CD4-positive, alpha-beta T cell treated with Interleukin-4 for 4 hours (primary cell): ENCODE data around the gene MNAT1.
A peak's percentile ranks its signal among the peaks of the same experiment; 100 is the strongest.
"Not testable (repeated sequence)": the region's sequence is repeated elsewhere in the genome, so short reads cannot be mapped to it uniquely, and the experiment has no call there.

Experiments
- DNase-seq: peaks from one replicate; pipeline ENCODE4 v3.0.0-alpha.2; 2020

MNAT1 gene

DNA sequence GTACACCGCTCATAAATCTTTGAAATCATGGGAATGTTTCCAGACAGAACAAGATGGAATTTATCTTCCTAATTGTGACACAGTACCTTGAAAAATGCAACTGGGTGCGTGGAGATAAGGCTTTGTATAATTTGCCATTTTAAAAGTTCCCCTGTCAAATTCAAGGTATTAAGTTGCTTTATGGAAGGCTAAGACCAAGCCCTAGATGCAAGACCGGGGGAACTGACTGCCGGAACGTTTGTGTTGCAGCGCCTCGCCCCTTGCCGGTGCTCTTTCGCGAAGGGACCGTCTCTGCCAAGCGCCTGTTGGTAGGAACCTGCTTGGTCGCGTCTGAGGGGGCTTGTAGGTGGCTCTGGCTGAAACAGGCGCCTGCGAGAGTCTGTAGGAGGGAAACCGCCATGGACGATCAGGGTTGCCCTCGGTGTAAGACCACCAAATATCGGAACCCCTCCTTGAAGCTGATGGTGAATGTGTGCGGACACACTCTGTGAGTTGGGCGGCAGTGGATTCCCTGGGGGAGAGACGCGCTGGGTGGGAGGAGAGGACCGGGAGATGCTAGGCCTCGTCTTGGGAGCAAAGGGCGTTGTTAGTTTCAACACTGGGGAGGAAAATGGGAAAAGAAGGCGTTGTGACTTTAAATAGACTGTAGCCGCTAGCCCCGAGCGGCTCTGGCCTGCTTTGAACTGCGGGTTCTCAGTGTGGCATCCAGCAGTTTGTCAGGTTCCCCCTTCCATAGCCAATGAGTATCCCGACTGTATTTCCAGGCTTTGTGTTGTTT lies at the start of gene MNAT1:
TSS of gene MNAT1 (plus strand) at position 297 of the 778 bp plus-strand sequence. CDS start at position 399, 102 bp downstream.
- DNase-seq = peak; percentile 72

DNA sequence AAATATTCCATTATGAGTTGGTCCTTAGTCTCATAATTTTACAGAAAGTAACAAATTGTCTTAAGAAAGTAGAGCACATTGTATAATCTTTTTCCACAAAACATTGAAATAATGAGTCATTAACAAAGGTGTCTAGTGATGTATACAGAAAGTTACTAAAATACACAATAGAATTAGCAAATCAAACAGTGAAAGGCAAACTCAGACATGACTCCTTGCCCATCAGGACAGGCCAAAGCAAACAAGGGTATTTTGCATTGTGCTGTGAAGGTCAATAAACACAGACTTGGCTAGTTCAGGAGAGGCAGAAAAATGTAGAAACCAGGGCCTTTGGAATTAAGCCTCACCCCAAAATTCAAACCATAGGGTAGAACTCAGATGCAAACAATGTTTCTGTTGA lies 47.7 kb upstream of the MNAT1 start:
- no peak for DNase-seq

DNA sequence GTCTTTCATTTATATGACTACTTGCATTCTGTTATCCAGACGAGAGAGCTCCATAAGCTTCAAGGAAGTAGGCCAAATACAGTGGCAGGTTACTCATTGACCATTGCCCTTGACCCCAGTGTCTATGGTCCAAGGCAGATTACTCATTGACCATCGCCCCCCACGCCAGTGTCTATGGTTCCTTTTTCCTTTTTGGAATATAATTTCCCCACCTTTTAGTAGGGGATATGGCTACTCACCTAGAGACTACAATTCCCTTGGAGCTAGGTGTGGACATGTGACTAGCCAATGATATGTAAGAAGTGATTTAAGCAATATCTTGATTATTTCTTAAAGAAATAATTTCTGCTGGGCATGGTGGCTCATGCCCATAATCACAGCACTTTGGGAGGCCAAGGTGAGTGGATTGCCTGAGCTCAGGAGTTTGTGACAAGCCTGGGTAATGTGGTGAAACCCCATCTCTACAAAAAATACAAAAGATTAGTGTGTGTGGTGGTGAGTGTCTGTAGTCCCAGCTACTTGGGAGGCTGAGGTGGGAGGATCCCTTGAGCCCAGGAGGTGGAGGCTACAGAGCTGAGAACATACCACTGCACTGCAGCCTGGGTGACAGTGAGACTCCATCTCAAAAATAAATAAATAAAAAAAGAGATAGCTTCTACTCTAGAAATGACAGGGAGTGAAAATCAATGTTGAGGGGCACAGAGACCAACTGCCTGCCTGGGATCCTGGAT lies 43.0 kb upstream of the MNAT1 start:
- no peak for DNase-seq

DNA sequence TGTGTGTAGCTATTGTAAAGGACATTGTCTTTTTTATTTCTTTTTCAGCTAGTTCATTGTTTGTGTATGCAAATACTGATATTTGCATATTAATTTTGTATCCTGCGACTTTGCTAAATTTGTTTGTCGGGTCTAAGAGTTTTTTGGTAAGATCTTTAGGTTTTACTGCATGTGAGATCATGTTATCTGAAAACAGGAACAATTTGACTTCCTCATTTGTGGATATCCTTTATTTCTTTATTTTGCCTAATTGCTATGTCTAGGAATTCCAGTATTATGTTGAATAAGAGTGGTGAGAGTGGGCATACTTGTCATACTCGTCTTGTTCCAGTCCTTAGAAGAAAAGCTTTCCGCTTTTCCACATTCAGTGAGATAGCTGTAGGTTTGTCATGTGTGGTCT lies 39.2 kb upstream of the MNAT1 start:
- no peak for DNase-seq

DNA sequence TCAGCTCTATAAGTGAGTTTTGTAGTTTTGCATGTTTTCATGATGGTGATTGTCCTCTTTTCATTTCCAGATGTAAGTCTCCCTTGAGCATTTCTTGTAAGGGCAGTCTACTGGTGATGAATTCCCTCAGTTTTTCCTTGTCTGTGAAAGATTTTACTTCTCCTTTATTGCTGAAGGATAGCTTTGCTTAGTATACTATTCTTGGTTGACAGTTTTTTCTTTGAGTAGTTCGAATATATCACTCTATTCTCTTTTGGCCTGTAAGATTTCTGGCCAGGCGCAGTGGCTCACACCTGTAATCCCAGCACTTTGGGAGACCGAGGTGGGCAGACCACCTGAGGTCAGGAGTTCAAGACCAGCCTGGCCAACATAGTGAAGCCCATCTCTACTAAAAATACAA lies 34.0 kb upstream of the MNAT1 start:
- no peak for DNase-seq

DNA sequence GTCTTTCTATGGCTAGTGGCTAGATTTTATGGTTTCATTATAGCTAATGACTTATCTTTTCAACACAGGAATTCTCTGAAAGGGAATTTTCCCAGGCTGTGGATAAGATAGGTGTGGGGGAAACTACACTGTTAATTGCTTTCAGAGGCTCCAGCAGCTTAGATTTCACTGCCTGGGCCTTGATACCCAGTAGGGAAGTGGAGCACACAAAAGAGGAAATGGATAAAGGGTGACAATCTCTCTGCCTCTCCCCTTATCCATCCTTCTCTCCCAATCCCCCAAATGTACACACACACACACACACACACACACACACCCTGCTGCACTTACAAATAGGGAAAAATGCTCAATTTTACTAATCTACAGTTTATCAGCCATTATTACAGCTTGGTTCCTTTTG lies 29.5 kb upstream of the MNAT1 start:
- no peak for DNase-seq

DNA sequence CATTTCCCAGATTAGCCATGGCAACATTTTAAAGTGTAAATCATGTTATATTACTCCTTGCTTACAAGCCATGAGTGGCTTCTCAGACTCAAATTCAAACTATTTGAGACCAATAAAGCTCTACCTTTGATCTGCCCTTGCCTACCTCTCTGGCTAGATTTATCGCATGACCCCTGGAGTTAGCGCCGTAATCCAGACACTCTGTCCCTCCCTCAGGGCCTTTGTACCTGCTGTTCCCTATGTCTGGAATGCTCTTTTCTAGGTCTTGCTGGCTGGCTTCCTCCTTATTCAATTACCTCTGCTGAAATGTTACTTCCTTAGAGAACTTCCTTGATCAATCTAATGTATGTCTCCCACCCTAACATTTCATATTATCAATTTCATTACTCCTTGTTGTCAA lies 26.7 kb upstream of the MNAT1 start:
- no peak for DNase-seq

DNA sequence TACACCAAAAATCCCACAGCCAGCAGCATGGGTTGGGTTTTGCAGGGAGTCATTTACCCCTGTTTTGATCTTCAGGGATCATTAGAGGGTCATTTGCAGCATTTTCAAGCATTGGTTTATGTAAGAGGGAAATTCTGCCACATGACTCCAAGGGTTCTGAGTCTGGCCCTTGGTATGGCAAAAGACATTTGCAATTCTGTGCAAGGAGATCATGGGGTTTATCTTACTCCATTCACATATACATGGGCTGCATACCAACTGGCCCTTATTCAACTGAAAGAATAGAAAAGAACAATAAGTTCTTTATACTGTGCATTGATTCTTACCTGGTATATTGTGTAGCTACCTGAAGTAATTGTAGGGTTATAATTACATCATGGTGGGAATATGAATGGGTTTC lies 24.1 kb upstream of the MNAT1 start:
- no peak for DNase-seq

DNA sequence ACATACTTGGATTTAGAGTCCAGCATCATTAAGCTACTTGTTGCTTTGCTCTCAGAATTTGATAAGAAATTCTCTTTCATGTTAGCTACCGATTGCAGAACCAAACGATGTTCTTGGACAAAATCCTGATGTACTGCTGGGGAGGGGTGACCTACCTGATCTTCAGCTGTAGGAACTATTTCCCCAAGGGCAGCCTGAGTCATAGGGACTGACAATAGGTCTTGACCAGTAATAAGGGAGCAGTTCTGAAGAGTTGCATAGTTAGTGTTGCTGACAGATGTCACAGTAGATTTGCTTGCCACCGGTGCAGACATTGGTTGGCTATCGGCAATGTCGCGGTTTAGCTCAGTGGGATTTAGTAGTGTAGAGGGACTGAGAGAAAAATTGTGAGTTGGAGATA lies 21.0 kb upstream of the MNAT1 start:
- DNase-seq = no peak

DNA sequence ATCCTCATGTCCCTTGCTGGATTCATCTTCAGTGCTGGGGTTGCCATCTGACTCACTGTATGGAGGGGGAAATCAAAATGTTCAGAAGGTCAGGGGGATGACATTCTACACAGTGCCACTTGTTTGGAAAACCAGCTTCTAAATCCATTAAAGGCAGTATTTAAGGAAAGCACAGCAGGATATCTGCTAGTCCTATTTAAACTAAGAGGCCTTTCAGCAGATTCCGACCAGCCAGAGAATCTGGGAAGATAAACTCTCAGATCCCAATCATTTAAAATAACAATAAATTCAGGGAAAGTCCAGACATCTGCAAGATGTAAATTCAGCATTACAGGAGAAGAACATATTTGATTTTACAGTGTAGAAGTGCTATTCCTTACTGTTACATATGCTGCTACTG lies 14.2 kb upstream of the MNAT1 start:
- no peak for DNase-seq

DNA sequence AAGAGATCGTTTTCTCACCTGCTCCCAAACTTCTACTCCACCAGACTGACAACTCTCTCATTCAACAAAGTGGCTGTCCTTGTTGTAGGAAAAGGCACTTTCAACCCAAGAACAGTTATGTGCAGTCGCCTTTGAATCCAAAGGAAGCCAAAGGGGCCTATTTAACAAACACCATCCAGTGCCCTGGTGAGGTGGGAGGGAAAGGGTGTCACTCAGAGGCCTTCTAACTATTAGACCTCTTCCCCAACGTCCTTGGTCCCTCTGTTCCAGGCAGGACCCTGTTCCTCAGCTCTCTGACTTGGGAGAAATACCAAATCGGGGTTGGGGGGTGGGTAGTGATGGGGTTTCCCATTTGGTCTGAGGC lies 13.6 kb upstream of the MNAT1 start:
- no peak for DNase-seq

DNA sequence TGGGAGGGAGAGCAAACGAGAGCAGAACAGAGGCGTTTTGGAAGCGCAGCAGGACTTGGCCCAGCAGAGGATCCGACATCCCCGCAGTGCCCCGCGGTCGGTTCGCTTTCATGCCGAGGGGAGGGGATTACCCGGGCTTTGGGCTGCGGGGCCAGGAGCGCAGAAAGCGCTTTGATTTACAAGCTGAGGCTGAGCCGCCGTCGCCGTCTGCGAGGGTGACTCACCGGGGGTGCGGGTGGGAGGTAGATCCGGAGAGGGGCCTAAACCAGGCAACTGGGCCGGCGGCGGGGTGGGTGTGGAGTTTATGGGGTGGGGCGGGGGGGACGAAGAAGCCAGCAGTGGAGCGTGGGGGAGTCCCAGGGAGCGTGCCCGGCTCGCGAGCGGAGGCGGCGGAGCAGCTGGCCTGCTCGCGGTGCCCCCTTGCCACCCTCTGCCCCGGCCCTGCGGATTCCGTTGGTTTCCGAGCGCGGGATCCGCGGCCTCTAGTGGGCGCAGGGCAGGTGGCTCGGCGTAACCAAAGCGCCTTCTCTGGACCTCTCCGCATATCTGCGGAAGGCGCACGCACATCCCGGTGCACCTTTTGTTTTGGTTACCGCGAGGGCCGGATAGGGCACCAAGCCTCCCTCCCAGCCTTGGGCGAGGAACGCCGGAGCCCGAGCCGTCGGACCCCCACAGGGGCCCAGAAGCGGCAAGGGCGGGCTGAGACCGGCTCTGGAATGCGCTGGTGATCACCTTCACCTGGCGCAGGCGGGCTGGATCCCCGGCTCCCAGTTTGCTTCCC lies 13.0 kb upstream of the MNAT1 start:
- DNase-seq = peak; percentile 37

DNA sequence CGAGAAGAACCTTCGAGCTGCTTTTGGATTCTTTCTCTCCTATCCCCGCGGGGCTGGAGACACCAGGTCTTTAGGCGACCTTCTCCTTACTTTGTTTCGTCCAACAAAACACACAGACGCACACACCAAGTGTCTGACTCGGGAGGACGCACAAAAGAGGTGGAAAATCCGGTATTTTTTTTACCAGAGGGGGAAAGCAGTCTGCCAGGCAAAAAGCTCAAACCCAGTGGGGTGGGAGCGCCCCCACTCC lies 12.5 kb upstream of the MNAT1 start:
- no peak for DNase-seq

DNA sequence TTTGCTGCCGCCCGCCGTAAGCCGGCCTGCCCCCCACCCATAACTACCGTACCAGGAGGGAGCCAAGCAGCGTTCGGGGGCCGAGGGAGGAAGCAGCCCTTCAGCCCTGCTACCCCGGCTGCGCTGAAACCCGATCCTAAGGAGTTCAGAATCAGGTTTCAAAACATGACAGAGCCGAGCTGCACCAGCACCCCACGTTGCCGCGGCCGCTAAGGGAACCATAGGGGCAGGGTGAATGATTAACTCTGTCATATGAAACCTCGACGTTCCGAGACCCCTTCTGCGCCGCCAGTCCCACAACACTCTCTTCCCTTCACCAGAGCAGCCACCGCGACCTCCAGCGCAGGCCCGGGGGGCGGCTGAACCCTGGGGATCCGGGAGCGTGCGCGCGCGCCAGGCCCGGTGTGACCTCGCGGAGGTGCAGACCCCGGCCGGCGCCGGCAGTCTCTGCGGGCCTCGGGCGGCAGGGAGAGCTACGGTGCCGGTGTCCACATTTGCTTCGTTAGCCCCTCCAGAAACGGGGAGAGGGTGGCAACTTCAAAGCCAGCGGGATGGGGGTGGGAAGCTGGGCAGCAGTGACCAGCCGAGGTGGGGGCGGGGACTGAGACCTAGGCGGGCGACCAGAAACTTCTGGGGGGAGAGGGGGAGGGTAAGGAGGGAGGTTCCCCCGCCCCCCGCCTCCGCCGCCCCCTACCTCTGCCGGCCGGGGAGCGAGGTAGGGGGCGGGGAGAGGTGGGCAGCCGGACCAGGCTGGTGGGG lies 12.0 kb upstream of the MNAT1 start:
- no peak for DNase-seq

DNA sequence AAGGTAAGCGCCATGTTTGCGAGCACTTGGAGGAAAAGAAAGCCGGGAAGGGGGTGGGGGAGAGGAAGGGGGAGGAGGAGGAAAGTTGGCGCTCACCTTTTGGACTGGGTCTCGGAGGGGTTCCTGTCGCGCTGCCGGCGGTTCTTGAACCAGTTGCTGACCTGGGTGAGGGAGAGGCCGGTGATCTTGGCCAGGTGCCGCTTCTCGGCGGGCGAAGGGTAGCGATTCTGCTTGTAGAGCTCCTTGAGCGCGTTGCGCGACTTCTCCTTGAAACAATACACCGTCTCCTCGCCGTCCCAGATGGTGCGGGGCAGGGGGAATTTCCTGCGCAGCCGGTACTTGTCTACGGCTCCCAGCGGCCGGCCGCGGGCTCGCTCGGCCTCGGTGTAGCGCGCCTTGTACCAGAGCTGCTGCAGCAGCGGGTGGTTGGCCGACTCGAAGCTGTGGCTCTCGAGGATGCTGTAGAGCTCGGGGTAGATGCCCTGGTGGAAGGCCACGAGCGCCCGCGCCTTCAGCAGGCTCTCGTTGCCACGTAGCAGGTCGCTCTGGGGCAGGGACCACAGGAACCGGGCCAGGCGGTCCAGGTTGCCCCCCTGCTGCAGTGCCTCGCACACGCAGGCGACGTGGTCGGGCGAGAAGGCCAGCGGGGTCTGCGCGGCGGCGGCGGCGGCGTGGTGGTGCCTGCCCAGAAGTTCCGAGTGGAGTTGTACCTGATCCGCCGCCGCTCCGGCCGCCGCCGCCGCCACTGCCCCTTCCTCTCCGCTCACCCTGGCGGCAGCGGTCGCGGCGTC lies 11.2 kb upstream of the MNAT1 start:
- no peak for DNase-seq

DNA sequence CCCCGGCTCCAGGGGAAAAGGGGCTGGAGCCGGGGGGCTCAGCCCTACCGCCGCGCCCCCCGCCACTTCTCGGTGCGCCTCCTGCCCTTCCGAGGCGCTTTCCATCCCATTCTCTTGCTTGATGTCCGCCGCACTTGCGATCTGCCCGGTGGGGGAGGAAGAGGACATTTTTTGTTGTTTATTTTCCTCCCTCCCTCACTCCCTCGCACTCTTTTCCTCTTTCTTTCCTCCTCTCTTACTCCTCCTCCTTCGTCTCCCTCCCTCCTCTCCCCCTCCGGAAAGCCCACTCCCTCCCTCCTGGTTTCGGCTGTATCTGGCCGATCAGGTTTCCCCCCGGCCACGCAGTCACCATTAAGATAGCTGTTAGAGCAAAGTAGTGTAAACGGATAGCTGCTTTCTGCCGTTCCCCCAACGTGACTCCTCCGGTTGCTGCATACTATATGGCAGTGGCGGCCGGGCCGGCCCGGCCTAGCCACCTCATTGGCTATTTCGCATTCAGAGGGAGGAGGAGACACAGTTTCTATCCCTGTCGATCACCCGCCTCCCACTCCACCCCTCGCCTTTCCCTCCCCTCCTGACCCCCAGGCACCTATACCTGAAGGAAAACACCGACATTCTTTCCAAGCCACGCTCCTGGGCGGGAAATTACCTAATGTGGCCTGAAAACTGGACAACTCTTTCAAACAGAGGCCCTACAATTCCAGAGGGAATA lies 10.5 kb upstream of the MNAT1 start, which contains the start of gene SIX4:
TSS of gene SIX4 (minus strand) at position 445 of the 712 bp plus-strand sequence. CDS start at position 168, 277 bp downstream.
- DNase-seq = no peak

DNA sequence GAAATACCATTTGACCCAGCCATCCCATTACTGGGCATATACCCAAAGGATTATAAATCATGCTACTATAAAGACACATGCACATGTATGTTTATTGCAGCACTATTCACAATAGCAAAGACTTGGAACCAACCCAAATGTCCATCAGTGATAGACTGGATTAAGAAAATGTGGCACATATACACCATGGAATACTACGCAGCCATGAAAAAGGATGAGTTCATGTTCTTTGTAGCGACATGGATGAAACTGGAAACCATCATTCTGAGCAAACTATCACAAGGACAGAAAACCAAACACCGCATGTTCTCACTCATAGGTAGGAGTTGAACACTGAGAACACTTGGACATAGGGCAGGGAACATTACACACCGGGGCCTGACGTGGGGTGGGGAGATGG lies 3.3 kb upstream of the MNAT1 start:
- not testable (repeated sequence) for DNase-seq

DNA sequence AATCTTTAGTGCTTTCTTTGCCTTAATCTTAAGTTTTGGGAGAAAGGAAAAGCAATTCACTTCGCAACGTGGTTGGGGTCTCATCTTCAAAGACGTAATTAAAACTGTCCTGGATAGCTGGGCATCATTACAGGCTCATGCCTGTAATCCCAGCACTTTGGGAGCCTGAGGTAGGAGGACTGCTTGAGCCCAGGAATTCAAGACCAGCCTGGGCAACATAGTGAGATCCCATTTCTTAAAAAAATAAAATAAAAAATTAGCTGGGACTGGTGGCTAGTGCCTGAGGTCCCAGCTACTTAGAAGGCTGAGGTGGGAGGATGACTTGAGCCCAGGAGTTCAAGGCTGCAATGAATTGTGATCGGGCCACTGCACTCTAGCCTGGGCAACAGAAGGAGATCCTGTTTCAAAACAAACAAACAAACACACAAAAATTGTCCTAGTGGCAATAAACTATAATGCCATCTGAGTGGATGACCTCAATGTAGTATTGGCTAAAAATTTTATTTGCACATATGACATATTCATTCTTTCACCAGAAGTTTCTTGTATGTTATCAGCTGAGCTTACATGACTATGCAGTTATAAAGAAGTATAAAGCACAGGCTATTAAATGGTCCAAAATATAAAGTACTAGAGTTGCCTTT lies 1.6 kb upstream of the MNAT1 start:
- no peak for DNase-seq

DNA sequence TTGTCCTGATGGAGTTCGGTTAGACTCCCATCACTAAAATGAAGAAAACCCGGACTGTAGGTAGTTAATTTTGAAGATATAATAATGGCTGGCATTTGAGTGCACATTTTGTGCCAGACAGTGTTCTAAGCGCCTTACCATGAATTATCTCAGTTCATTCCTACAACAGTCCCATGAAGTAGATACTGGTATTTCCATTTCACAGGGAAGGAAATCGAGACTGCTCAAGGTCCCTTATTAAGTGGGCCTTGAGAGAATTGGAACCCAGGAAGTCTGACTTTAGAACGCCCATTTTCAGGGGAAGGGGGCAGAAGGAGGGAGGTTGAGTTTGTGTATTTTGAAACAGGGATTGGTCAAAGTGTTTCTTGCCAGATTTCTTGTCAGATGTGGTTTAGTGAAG lies 855 bp downstream of the MNAT1 start:
- no peak for DNase-seq

DNA sequence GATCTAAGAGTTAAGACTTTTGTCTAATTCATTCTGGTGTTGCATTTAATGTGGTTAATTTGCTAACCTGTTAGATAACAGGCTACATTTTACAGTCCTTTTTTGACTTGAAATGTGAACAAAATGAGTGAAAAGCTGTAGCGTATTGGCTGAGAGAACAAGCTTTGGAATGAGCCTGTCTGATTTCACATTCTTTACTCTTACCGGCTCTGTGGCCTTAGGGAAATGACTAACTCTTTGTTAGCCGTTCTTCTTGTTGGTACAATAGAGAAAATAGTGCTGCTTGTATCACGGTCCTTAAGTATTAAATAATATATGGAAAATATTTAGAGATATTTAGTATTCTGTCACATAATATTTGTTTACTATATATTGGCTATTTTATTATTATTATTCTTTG lies 1.9 kb downstream of the MNAT1 start:
- no peak for DNase-seq

DNA sequence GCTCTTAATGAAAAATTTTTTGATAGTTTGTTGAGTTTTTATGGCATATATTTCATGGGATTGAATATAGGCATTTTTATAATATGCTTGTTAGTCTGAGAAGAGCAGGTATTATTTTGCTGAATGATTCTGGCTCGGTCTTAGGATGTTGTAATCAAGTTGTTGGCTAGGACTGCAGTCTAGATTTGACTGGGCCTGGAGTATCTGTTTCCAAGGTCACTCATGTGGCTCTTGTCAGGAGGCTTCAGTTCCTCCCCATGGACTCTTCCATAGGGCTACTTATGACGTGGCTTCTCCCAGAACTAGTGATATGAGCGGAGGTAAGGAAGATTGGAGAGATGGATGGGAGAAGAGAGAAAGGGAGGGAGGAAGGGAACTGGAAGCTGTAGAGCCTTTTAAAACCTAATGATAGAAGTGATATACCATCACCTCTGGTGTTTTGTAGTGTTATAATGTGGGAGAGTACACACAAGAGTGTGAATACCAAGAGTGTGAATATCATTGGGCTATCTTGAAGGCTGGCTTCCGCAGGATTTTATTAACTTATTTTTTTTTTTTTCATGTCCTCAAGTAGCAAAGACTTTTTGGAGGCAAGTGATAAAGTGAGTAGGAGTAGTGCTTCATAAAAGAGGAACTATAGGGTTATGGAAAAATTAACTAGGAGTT lies 4.4 kb downstream of the MNAT1 start:
- DNase-seq = no peak
